ENCODE measurements around the gene PTPN1.
A peak's percentile ranks its signal among the peaks of the same experiment; 100 is the strongest.

PTPN1 gene

DNA sequence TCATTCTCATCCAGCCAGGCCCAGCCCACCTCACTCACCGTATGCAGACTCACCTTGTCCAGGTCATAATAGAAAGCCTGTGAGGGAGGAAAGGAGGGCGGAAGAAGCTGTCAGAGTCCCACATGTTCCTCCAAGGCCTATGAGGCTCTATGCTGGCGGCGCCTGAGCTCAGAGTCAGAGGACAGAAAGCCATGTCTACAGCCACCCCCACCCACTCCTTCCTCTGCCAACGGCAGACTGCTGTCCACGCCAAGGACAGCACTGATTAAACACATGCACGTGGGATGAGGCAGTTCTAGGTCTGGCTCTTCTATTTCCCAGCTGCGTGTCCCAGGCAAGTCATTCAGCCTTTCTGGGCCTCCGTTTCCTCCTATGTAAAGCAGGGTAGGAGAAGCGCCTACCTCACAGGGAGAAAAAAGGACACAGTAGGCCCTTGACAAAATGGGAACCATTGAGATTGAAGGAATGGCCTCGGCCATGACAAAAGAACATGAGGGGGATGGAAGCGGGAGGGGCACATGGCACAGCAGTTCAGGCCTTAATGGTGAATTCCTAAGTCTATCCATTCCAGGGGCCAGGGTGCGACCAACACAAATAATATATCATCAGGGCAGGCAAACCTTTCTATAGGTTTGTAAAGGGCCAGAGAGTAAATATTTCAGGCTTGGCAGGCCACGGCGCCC, 101.1 kb downstream of the PTPN1 start:
- TF ChIP-seq EGR2 (tag by site-specific recombination; IDR thresholded peaks at IDR 0.05; ENCODE audit: low read depth) (peak; percentile 68), ZNF514 (tag by site-specific recombination; IDR thresholded peaks at IDR 0.05) (no peak), ZFHX2 (tag by site-specific recombination; conservative IDR thresholded peaks at IDR 0.05) (peak; percentile 30; the same call in 1 of the 2 replicates)
- POLR2A ChIA-PET = interaction anchor here (0.6 kb wide), 1 partner anchor 12 kb away, joined by 3 read pairs; no protein-coding TSS in a partner anchor
- Histone ChIP-seq H3K36me3 (ENCODE audit: control insufficient read depth in 2 of 2, insufficient read depth in 1 of 2, low read length in 2 of 2) (no peaks in the 10 kb centered on the region), H3K4me3 (ENCODE audit: low read depth, low read length) (no peak overlapping the region), H3K4me1 (ENCODE audit: control insufficient read depth, insufficient read depth, low read length) (no peaks in the 10 kb centered on the region), H3K27ac (ENCODE audit: extremely low read depth, low read depth, low read length) (no peak overlapping the region), H3K9me3 (ENCODE audit: control insufficient read depth, insufficient read depth, low read depth, low read length) (no peaks in the 10 kb centered on the region)
- CTCF ChIA-PET = interaction anchor here (0.6 to 1.0 kb wide), 3 partner anchors 24 to 290 kb away, joined by 3 to 4 read pairs (median 3); no protein-coding TSS in a partner anchor

- Histone ChIP-seq H3K36me3 (ENCODE audit: control insufficient read depth in 2 of 2, insufficient read depth in 1 of 2, low read length in 2 of 2) (no peaks in the 10 kb centered on the region), H3K27ac (ENCODE audit: extremely low read depth, low read depth, low read length) (no peak overlapping the region), H3K9me3 (ENCODE audit: control insufficient read depth, insufficient read depth, low read depth, low read length) (no peaks in the 10 kb centered on the region), H3K4me1 (ENCODE audit: control insufficient read depth, insufficient read depth, low read length) (no peaks in the 10 kb centered on the region), H3K4me3 (ENCODE audit: low read depth, low read length) (no peak overlapping the region)
- ChIA-PET CTCF (interaction anchor here (0.6 kb wide), 2 partner anchors 136 to 428 kb away, joined by 3 to 4 read pairs; no protein-coding TSS in a partner anchor), POLR2A (no interaction called here)
- TF ChIP-seq ZNF292 (tag by site-specific recombination; IDR thresholded peaks at IDR 0.05; ENCODE audit: borderline replicate concordance, low read depth) = no peak
- TF ChIP-seq KLF9 (tag by site-specific recombination; IDR thresholded peaks at IDR 0.05; ENCODE audit: low read depth) = no peak
- no peak for TF ChIP-seq ZNF701 (tag by site-specific recombination; IDR thresholded peaks at IDR 0.05)
- TF ChIP-seq ZBTB21 (tag by site-specific recombination; IDR thresholded peaks at IDR 0.05) = no peak
- TF ChIP-seq SP7 (tag by site-specific recombination; IDR thresholded peaks at IDR 0.05) = no peak
- no peak for TF ChIP-seq ZNF394 (tag by site-specific recombination; IDR thresholded peaks at IDR 0.05; ENCODE audit: borderline replicate concordance)
- no peak for TF ChIP-seq ZNF660 (tag by site-specific recombination; IDR thresholded peaks at IDR 0.05)
- no peak for TF ChIP-seq ZNF223 (tag by site-specific recombination; IDR thresholded peaks at IDR 0.05)
- no peak for TF ChIP-seq OSR2 (tag by site-specific recombination; IDR thresholded peaks at IDR 0.05)
- no peak for TF ChIP-seq ZNF133 (tag by site-specific recombination; IDR thresholded peaks at IDR 0.05)
- TF ChIP-seq, protein P1, sequence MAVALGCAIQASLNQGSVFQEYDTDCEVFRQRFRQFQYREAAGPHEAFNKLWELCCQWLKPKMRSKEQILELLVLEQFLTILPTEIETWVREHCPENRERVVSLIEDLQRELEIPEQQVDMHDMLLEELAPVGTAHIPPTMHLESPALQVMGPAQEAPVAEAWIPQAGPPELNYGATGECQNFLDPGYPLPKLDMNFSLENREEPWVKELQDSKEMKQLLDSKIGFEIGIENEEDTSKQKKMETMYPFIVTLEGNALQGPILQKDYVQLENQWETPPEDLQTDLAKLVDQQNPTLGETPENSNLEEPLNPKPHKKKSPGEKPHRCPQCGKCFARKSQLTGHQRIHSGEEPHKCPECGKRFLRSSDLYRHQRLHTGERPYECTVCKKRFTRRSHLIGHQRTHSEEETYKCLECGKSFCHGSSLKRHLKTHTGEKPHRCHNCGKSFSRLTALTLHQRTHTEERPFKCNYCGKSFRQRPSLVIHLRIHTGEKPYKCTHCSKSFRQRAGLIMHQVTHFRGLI (tag by site-specific recombination; IDR thresholded peaks at IDR 0.05) = no peak
- TF ChIP-seq ZNF510 (tag by site-specific recombination; IDR thresholded peaks at IDR 0.05; ENCODE audit: insufficient replicate concordance) = no peak
- TF ChIP-seq TCF7L2 (IDR thresholded peaks at IDR 0.05; ENCODE audit: borderline replicate concordance, low read depth, low read length) = no peak
- no peak for TF ChIP-seq GLIS2 (tag by site-specific recombination; IDR thresholded peaks at IDR 0.05)
- TF ChIP-seq ZBTB17 (tag by site-specific recombination; IDR thresholded peaks at IDR 0.05) = no peak
- TF ChIP-seq ZNF529 (tag by site-specific recombination; IDR thresholded peaks at IDR 0.05; ENCODE audit: insufficient replicate concordance) = no peak
- TF ChIP-seq ZNF677 (tag by site-specific recombination; IDR thresholded peaks at IDR 0.05) = no peak
- TF ChIP-seq, protein P2, sequence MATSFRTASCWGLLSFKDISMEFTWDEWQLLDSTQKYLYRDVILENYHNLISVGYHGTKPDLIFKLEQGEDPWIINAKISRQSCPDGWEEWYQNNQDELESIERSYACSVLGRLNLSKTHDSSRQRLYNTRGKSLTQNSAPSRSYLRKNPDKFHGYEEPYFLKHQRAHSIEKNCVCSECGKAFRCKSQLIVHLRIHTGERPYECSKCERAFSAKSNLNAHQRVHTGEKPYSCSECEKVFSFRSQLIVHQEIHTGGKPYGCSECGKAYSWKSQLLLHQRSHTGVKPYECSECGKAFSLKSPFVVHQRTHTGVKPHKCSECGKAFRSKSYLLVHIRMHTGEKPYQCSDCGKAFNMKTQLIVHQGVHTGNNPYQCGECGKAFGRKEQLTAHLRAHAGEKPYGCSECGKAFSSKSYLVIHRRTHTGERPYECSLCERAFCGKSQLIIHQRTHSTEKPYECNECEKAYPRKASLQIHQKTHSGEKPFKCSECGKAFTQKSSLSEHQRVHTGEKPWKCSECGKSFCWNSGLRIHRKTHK (tag by site-specific recombination; IDR thresholded peaks at IDR 0.05) = no peak
Measured at GRCh38 chr20:50613438-50614169, 103.4 kb downstream of the PTPN1 start.
